VCaP (cell line): ENCODE data around the gene RARA.
"Not testable (repeated sequence)": the region's sequence is repeated elsewhere in the genome, so short reads cannot be mapped to it uniquely, and the experiment has no call there.

ENCODE experiments used
- H3K27ac ChIP-seq: fragments of 450-650 bp; 2 replicates; pipeline ENCODE4 v1.5.1; 2017
- CTCF ChIP-seq: fragments of 450-650 bp; conservative IDR thresholded peaks from 2 replicates; pipeline ENCODE4 v1.5.1; 2017; ENCODE audit warnings: mild to moderate bottlenecking, moderate library complexity

The RARA gene

GRCh38 chr17:40371261-40371929 is 62.4 kb downstream of the RARA start:
- TF ChIP-seq CTCF, result no peak
- H3K27ac ChIP-seq, result no peak overlapping the region

GRCh38 chr17:40372031-40372430 is 63.1 kb downstream of the RARA start:
- H3K27ac ChIP-seq, result no peak overlapping the region

GRCh38 chr17:40372644-40373043 is 63.7 kb downstream of the RARA start:
- H3K27ac ChIP-seq, result not testable (repeated sequence)

More at GRCh38 chr17:40372031-40372430, 63.1 kb downstream of the RARA start:
- no peak for TF ChIP-seq CTCF

- H3K27ac ChIP-seq, result no peak overlapping the region
- TF ChIP-seq CTCF, result no peak
Measured at GRCh38 chr17:40373324-40373723, 64.3 kb downstream of the RARA start.

GRCh38 chr17:40373999-40374398 is 65.0 kb downstream of the RARA start:
- TF ChIP-seq CTCF, result no peak
- H3K27ac ChIP-seq, result no peak overlapping the region

- no peak for TF ChIP-seq CTCF
- H3K27ac ChIP-seq, result no peak overlapping the region
Measured at GRCh38 chr17:40374821-40375498, 66.0 kb downstream of the RARA start.

GRCh38 chr17:40375786-40376185 is 66.8 kb downstream of the RARA start:
- not testable (repeated sequence) for H3K27ac ChIP-seq

- H3K27ac ChIP-seq, result not testable (repeated sequence)
Measured at GRCh38 chr17:40376541-40376940, 67.6 kb downstream of the RARA start.

GRCh38 chr17:40377832-40378231 is 68.9 kb downstream of the RARA start:
- H3K27ac ChIP-seq, result no peak overlapping the region
- TF ChIP-seq CTCF, result no peak
